Activated T-cell treated with anti-CD3 and anti-CD28 coated beads, Interleukin-2, amount 50 U/mL, for 24 hours (primary cell): ENCODE measurements around the gene SLC17A9.

ENCODE experiments used
- DNase-seq: peaks from one replicate; pipeline ENCODE4 v3.0.0-alpha.2; 2020
- H3K27ac Mint-ChIP-seq: 2 replicates; pipeline ENCODE4 v1.8.0; 2020; ENCODE audit warnings: mild to moderate bottlenecking, mixed read lengths
- H3K27me3 Mint-ChIP-seq: 2 replicates; pipeline ENCODE4 v1.8.0; 2020; ENCODE audit warnings: mixed read lengths
- H3K36me3 Mint-ChIP-seq: 2 replicates; pipeline ENCODE4 v1.8.0; 2020; ENCODE audit warnings: low read depth, mixed read lengths
- H3K4me1 Mint-ChIP-seq: 2 replicates; pipeline ENCODE4 v1.8.0; 2020; ENCODE audit warnings: low read depth, mixed read lengths
- H3K4me3 Mint-ChIP-seq: 2 replicates; pipeline ENCODE4 v1.8.0; 2020; ENCODE audit warnings: mild to moderate bottlenecking, moderate library complexity, mixed read lengths
- H3K9me3 Mint-ChIP-seq: 2 replicates; pipeline ENCODE4 v1.8.0; 2020; ENCODE audit warnings: mixed read lengths

Gene SLC17A9

GRCh38 chr20:62971950-62972844 lies 19.7 kb downstream of the SLC17A9 start:
- H3K9me3 Mint-ChIP-seq, result no peaks in the 10 kb centered on the region
- DNase-seq, result peak; percentile 90
- H3K4me1 Mint-ChIP-seq, result peaks cover 18% of the 10 kb centered on the region
- H3K36me3 Mint-ChIP-seq, result no peaks in the 10 kb centered on the region
- no peak overlapping the region for H3K27ac Mint-ChIP-seq
- H3K4me3 Mint-ChIP-seq, result peak overlapping the region; percentile 10
- H3K27me3 Mint-ChIP-seq, result peaks cover 54% of the 10 kb centered on the region

GRCh38 chr20:62972845-62973745 lies 20.6 kb downstream of the SLC17A9 start:
- H3K36me3 Mint-ChIP-seq, result no peaks in the 10 kb centered on the region
- peaks cover 27% of the 10 kb centered on the region for H3K4me1 Mint-ChIP-seq
- no peak overlapping the region for H3K27ac Mint-ChIP-seq
- no peak overlapping the region for H3K4me3 Mint-ChIP-seq
- peaks cover 61% of the 10 kb centered on the region for H3K27me3 Mint-ChIP-seq
- H3K9me3 Mint-ChIP-seq, result no peaks in the 10 kb centered on the region
- no peak for DNase-seq

GRCh38 chr20:62975251-62975760 lies 22.8 kb downstream of the SLC17A9 start:
- no peak overlapping the region for H3K27ac Mint-ChIP-seq

GRCh38 chr20:62975812-62976508 lies 23.5 kb downstream of the SLC17A9 start:
- H3K27me3 Mint-ChIP-seq, result peaks cover 86% of the 10 kb centered on the region
- H3K36me3 Mint-ChIP-seq, result no peaks in the 10 kb centered on the region
- no peak for DNase-seq
- H3K9me3 Mint-ChIP-seq, result no peaks in the 10 kb centered on the region
- H3K27ac Mint-ChIP-seq, result no peak overlapping the region
- H3K4me3 Mint-ChIP-seq, result no peak overlapping the region
- H3K4me1 Mint-ChIP-seq, result peaks cover 42% of the 10 kb centered on the region

More at GRCh38 chr20:62975251-62975760, 22.8 kb downstream of the SLC17A9 start:
- Mint-ChIP-seq H3K36me3 (no peaks in the 10 kb centered on the region), H3K4me3 (no peak overlapping the region), H3K27me3 (peaks cover 81% of the 10 kb centered on the region), H3K9me3 (no peaks in the 10 kb centered on the region), H3K4me1 (peaks cover 39% of the 10 kb centered on the region)
- no peak for DNase-seq

- no peak for DNase-seq
- no peak overlapping the region for H3K4me3 Mint-ChIP-seq
- no peaks in the 10 kb centered on the region for H3K9me3 Mint-ChIP-seq
- H3K36me3 Mint-ChIP-seq, result no peaks in the 10 kb centered on the region
- peaks cover 46% of the 10 kb centered on the region for H3K4me1 Mint-ChIP-seq
- H3K27ac Mint-ChIP-seq, result no peak overlapping the region
- H3K27me3 Mint-ChIP-seq, result peaks cover 88% of the 10 kb centered on the region
Measured at GRCh38 chr20:62976886-62977285, 24.4 kb downstream of the SLC17A9 start.

GRCh38 chr20:62977613-62978560 lies 25.4 kb downstream of the SLC17A9 start:
- Mint-ChIP-seq H3K27me3 (peaks cover 87% of the 10 kb centered on the region), H3K9me3 (no peaks in the 10 kb centered on the region), H3K4me3 (peak overlapping the region; percentile 25), H3K4me1 (peaks cover 44% of the 10 kb centered on the region), H3K36me3 (no peaks in the 10 kb centered on the region), H3K27ac (no peak overlapping the region)
- DNase-seq, result peak; percentile 79

- Mint-ChIP-seq H3K4me3 (no peak overlapping the region), H3K36me3 (no peaks in the 10 kb centered on the region), H3K27me3 (peaks cover 83% of the 10 kb centered on the region), H3K9me3 (no peaks in the 10 kb centered on the region), H3K4me1 (peaks cover 41% of the 10 kb centered on the region), H3K27ac (no peak overlapping the region)
- DNase-seq, result no peak
Measured at GRCh38 chr20:62978561-62978943, 26.0 kb downstream of the SLC17A9 start.

GRCh38 chr20:62979310-62979709 lies 26.8 kb downstream of the SLC17A9 start:
- Mint-ChIP-seq H3K9me3 (no peaks in the 10 kb centered on the region), H3K4me3 (no peak overlapping the region), H3K4me1 (peaks cover 38% of the 10 kb centered on the region), H3K27ac (no peak overlapping the region), H3K27me3 (peaks cover 76% of the 10 kb centered on the region), H3K36me3 (no peaks in the 10 kb centered on the region)
- DNase-seq, result no peak

GRCh38 chr20:62979876-62980373 lies 27.4 kb downstream of the SLC17A9 start:
- DNase-seq, result no peak
- peaks cover 38% of the 10 kb centered on the region for H3K4me1 Mint-ChIP-seq
- no peaks in the 10 kb centered on the region for H3K36me3 Mint-ChIP-seq
- peaks cover 72% of the 10 kb centered on the region for H3K27me3 Mint-ChIP-seq
- H3K9me3 Mint-ChIP-seq, result no peaks in the 10 kb centered on the region
- no peak overlapping the region for H3K27ac Mint-ChIP-seq
- no peak overlapping the region for H3K4me3 Mint-ChIP-seq

GRCh38 chr20:62980380-62980960 lies 28.0 kb downstream of the SLC17A9 start:
- Mint-ChIP-seq H3K9me3 (no peaks in the 10 kb centered on the region), H3K36me3 (no peaks in the 10 kb centered on the region), H3K27ac (no peak overlapping the region), H3K27me3 (peaks cover 69% of the 10 kb centered on the region), H3K4me3 (no peak overlapping the region), H3K4me1 (peaks cover 38% of the 10 kb centered on the region)
- no peak for DNase-seq

GRCh38 chr20:62980970-62981369 lies 28.5 kb downstream of the SLC17A9 start:
- Mint-ChIP-seq H3K4me1 (peaks cover 38% of the 10 kb centered on the region), H3K27me3 (peaks cover 64% of the 10 kb centered on the region), H3K9me3 (no peaks in the 10 kb centered on the region), H3K36me3 (no peaks in the 10 kb centered on the region), H3K4me3 (no peak overlapping the region), H3K27ac (no peak overlapping the region)
- peak; percentile 48 for DNase-seq

GRCh38 chr20:62982124-62983075 lies 29.9 kb downstream of the SLC17A9 start:
- DNase-seq, result no peak
- Mint-ChIP-seq H3K9me3 (no peaks in the 10 kb centered on the region), H3K4me1 (peaks cover 32% of the 10 kb centered on the region), H3K27me3 (peaks cover 59% of the 10 kb centered on the region), H3K36me3 (no peaks in the 10 kb centered on the region), H3K27ac (no peak overlapping the region), H3K4me3 (no peak overlapping the region)
